Fibroblast of peridontal ligament (primary cell): ENCODE measurements around the gene ACVR2A.

Experiments
- DNase-seq: peaks from one replicate; pipeline ENCODE4 v3.0.0-alpha.2; 2010; ENCODE audit errors: extremely low read depth

ACVR2A gene

GRCh38 chr2:147924647-147925046 lies 79.8 kb downstream of the ACVR2A start:
- no peak for DNase-seq

GRCh38 chr2:147925886-147926285 lies 81.1 kb downstream of the ACVR2A start:
- no peak for DNase-seq

DNA sequence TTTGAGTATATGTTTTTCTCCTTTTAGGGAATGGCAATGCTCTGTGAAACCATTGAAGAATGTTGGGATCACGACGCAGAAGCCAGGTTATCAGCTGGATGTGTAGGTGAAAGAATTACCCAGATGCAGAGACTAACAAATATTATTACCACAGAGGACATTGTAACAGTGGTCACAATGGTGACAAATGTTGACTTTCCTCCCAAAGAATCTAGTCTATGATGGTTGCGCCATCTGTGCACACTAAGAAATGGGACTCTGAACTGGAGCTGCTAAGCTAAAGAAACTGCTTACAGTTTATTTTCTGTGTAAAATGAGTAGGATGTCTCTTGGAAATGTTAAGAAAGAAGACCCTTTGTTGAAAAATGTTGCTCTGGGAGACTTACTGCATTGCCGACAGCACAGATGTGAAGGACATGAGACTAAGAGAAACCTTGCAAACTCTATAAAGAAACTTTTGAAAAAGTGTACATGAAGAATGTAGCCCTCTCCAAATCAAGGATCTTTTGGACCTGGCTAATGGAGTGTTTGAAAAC lies 82.3 kb downstream of the ACVR2A start:
- DNase-seq = no peak

- DNase-seq = no peak
Measured at GRCh38 chr2:147933931-147934330, 89.1 kb downstream of the ACVR2A start.

GRCh38 chr2:147934881-147935620 lies 90.2 kb downstream of the ACVR2A start:
- no peak for DNase-seq

DNA sequence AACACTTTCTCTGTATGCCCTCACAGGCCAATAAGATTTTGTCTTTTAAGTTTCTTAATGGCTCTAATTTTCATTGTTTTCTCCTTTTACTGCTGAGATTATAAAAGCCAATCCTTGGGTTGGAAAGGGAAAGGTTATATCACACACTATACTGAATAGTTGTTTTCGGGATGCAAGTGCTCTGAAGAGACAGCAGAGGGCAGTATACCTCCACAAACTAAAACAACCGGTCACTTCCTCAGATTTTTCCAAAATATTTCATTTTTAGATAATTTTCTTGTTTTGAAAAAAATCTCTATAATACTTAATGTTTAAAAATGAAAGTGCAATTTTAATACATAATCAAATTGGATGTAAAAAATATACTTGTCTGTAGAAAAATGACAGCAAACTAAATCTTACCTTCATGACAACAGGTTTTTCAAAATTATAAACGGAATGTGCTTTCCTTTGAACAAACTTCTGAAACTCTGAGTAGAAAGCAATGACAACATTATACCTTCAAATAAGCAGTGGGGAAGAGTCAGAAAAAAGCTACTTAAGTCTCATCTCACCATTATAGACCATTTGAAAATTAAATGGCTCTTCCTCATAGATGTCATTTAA lies 93.0 kb downstream of the ACVR2A start:
- DNase-seq = peak; percentile 62

DNA sequence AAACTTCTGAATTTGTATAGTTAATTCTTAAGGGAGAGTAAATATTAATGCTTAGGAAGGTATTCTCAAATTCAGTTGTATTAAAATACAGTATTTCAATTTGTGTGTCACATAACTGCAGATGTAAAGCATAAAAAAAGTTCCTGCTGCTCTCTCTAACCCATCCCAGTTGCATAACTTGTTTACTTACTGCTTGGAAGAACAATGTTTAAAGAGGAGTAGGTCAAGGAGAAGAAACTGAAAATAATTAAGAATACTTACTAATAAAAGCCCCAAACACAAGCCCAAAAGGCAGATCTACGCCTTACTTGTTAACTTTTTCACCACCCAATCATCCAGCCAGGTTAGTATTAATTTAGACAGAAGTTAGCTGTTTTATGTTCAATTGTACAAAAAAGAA lies 94.5 kb downstream of the ACVR2A start:
- DNase-seq = no peak

- peak; percentile 21 for DNase-seq
Measured at GRCh38 chr2:147945660-147946059, 100.8 kb downstream of the ACVR2A start.

DNA sequence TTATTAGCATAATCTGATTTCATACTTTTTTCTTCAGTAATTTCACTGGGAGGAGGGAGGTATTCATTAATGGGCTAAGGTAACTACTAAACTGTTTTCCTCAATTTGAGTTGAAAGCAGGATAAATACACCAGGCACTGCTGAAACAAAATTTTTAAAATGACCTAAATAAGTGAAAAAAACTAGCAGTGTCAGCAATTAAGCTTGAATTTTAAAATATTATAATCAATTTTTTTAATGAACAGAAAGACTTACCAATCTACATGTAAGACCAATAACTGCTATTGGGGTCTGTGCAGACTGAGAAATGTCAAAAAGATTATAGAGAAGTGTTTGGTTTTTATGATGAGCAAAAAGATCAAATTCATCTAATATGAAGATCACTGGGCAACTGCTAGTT lies 107.3 kb downstream of the ACVR2A start:
- DNase-seq = no peak

GRCh38 chr2:147968571-147968970 lies 123.7 kb downstream of the ACVR2A start:
- no peak for DNase-seq

DNA sequence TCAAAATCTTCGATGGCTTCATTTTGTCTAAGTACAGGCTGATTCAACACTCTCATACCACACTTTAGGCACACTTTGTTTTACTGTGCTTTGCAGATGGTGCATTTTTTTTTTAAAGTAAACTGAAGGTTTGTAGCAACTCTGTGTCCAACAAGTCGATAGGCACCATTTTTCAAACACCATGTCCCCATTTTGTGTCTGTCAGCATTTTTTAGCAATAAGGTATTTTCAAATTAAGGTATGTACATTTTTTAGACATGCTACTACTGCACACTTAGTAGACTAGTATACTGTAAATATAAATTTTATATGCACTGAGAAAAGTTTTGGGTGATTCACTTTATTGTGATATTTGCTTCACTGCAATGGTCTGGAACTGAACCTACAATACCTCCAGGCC lies 131.3 kb downstream of the ACVR2A start:
- no peak for DNase-seq

GRCh38 chr2:147977679-147978078 lies 132.8 kb downstream of the ACVR2A start:
- no peak for DNase-seq
